GM19397 (cell line): Measurements from ENCODE around the gene THEMIS2.

Experiments
- ATAC-seq: cut with Tn5 transposase; IDR thresholded peaks from one replicate; pipeline ENCODE4 v1.9.1; 2021; ENCODE audit warnings: mild to moderate bottlenecking, moderate library complexity; ENCODE audit not compliant: unreplicated experiment

Gene THEMIS2

DNA sequence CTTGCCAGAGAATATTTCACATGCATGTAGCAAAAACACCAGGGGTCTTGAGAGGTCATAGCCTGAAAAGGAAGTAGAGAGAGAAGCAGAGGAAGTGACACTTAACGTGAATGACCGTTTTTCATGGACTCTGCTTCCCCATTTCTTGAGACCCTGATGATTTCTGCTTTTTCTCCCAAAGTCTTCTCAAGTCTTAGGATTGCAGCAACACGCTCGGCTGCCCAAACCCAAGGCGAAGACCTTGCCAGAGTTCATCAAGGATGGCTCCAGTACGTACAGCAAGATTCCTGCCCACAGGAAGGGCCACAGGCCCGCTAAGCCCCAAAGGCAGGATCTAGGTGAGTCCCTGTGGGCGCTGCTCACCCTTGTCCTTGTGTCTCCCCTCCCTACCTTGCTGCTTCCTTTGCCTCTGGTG lies 12.8 kb downstream of the THEMIS2 start:
- no peak for ATAC-seq

DNA sequence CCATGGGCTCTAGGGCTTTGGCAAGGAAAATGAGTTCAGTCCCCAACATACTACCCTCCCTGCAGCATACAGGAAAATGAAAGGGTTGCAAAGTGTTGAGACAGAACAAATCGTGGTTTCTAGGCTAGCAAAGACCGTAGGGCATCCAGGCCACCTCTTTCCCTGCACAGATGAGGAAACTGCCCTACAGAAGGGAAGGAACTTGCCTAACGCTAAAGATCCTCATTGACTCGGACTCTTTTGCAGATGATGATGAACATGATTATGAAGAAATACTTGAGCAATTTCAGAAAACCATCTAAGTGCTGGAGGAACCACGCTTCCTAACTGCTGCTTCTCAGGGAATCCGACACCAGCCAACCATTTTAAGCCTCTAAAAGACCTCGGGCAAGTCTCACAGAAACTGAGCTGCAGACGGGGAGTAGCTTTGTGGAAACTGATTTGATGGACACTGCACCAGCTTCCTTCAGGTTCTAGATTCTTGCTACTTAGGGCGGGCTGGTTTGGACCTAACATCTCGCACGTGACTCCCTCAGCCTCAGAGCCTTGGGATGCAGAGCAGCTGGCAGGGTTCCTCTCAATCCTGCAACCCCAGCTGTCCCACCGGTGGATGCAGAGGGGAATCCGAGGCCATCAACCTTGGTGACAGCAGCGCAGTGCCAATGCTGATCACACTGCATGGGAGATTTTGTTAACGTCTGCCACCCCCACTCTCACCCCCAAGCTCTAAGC lies 13.4 kb downstream of the THEMIS2 start:
- ATAC-seq, result no peak

DNA sequence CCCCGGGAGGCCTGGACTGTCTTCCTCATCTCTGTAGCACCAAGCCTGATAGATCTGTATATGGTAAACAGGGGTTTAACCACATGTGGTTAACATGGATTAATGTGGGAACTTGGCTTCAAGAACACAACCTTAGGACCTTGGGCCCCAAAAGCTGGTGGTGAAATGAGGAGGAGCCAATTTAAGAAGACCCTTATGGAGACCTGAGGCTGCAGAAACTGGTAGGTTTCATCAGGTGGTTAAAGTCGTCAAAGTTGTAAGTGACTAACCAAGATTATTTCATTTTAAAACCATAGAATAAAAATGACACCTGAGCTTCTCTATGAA lies 14.0 kb downstream of the THEMIS2 start:
- ATAC-seq, result no peak

DNA sequence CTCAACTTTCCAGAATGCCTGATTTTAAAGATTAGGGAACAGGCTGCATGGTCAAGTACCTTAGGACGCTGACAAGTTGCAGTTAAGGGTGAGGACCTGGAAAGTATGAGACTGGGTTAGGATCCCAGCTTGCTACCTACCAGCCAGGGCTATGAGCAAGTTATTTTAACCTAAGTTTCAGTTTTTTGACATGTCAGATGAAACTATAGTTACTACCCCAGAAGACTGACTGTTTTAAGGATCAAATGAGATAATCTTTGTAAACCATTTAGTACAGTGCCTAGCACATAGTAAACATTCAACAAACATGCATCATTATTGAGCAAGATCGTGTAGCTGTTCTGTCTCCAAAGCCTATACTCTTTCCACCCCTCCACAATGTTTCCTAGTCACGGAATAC lies 14.4 kb downstream of the THEMIS2 start:
- ATAC-seq, result no peak

DNA sequence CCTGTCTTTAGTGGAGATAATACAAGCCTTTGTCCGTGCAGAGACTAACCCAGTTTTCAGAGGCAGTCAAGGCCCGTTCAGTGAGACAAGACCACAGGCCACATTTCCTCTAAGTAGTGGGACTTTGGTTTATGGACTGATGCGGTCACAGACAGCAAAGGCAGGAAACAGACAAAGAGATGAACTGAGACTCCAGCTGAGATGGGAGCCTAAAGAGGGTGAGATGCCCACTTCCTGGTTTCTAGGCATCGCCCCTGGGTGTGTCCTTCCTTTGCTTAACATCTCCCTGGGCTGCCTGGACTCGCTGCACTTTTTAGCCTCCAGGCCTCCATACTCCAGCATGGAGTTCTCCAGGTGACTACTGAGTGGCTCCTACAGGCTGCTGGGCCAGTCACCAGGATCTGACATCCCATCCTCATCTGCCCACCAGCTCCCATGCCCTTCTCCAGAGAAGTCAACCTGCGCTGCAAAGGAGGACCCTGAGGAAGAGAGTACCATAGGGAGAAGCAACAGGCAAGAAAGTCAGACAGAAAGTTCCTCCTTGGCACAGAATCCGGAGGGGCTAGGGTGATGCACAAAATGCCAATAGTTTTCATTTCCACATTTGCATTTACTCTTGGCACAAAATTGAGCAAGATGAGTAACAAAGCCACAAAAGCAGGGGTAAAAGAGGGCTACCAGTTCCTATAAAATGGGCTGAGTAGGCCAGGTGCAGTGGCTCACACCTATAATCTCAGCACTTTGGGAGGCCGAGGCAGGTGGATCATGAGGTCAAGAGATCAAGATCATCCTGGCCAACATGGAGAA lies 15.1 kb downstream of the THEMIS2 start:
- ATAC-seq, result no peak

DNA sequence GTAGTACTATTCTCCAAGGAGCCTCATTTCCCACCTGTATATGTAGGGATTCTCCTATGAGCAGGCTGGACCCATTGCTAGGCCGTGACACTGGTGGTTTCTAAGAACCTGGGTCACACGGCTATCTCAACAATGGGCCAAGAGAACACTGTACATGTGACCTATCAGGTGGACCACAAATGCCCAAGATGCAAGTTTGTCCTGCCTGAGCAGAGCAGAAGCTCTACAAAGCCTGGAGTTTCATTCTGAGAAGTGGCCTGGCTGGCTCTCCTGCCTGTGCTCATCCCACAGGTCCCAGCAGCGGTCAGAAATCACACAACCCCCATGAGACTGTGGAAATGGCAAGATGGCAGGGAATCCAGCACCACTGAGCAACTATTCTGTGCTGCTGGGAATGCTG lies 17.2 kb downstream of the THEMIS2 start:
- no peak for ATAC-seq

DNA sequence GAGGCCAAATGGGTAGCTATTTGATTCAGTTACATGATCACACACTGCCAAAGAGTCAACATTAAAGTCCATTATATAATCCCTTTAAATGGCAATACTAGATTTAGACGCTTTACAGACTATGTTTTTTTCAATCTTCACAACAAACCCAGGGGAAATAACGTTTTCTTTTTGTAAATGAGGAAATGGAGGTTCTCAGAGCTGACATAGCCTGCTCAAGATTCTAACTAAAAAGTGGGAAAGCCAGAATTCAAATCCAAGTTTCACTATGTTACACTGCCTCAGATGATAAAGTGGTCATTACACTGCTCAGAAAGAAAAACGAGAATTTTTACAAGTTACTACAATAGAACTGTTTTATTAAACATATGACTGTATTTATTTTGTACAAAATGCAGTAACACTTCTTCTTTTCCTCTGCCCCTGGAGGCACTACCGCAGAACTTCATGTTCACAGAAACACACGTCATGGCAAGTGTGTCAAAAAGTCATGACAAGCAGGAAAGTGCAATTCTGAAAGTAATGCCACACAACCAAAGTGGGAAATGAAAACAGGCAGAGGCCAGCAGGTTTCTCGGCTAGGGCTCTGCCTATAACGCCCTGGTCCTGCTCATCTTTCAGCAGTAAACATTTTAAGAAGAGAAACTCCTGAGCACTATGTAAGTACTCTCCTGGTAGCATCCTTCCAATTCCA lies 19.0 kb downstream of the THEMIS2 start:
- ATAC-seq, result no peak

DNA sequence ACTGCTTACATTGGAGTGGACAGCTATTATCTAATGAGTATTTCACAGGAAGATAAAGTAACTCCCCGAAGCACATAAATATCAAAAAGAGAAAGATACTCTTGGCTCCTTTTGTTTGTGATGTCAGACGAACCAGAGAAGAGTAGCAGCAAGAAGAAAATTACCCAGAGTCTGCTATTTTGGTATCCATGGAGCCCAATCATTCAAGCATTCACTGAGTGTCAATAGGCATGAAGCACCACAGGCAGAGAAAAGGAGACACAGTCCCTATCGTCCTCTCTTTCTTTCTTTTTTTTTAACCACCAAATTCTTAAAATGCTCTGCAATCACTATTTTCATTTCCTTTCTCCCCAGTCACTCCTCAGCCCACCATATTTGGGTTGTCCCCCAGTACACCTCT lies 22.2 kb downstream of the THEMIS2 start:
- no peak for ATAC-seq

DNA sequence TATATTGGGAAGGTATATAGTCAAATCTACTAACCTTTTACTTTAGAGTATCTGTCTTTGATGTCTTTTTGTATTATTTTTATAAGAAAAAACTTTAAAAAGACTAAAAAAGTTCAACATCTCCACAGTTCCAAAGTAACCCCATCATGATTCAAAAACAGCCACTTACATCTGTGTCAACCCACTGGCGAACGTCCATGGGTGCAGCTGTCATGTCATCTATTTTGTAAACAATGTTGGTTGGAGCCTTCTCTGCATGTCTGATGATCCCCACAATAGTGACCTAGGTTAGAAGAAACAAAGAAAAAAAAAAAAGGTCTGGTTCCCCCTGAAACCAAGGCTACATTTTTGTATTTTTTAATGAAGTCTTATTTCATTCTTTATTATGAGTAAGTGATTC lies 34.4 kb downstream of the THEMIS2 start:
- no peak for ATAC-seq

DNA sequence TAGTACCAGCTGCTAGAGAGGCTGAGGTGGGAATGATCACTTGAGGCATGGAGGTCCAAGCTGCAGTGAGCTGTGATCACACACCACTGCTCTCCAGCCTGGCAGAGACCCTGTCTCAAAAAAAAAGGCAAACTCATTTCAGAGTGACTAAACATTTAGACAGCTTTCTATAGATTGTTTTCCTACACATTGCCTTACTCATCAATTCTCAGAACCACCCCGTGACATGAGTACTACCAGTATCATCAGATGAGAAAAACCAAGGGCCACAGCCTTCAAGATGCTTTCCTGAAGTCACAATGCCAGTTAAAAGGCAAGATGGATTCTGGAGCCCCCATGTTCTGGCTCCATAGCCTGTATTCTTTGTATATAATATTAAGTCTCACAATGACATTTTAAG lies 40.1 kb downstream of the THEMIS2 start:
- no peak for ATAC-seq

DNA sequence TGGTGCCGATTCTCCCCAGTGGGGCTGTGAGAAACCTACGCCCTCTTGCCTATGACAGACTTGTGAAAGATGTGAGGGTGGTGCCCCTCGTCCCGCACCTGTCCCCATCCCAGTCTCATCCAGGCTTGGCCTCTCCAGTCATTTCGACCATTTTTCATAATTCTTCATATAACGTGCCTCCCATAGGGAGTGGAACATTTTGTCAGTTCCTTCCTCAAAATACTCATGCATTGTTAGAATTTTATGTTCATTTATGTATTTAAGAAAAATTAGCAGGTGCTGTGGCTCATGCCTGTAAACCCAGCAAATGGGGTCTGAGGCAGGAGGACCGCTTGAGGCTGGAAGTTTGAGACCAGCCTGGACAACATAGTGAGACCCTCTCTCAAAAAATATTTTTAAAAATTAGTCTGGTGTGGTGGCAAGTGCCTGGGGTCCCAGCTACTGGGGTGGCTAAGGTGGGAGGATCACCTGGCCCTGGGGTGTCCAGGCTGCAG lies 42.8 kb downstream of the THEMIS2 start:
- ATAC-seq, result no peak

DNA sequence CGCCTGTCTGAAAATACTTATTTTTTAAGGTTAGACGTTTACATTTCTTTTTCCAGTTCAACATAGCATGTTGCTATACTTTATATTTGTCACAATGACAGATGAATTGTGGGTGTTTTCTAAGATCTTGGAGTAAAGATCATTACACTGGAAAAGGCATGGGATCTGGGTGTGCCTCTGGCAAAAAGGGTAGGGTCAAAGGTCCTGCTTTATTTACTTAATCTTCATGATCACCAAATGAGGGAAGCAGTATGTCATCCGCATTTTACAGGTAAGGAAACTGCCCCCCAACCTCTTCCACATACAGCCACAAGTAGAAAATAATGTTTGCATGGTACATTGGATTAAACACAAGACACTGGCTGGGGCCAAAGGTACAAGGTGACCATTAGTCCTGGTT lies 49.9 kb downstream of the THEMIS2 start:
- ATAC-seq, result no peak

DNA sequence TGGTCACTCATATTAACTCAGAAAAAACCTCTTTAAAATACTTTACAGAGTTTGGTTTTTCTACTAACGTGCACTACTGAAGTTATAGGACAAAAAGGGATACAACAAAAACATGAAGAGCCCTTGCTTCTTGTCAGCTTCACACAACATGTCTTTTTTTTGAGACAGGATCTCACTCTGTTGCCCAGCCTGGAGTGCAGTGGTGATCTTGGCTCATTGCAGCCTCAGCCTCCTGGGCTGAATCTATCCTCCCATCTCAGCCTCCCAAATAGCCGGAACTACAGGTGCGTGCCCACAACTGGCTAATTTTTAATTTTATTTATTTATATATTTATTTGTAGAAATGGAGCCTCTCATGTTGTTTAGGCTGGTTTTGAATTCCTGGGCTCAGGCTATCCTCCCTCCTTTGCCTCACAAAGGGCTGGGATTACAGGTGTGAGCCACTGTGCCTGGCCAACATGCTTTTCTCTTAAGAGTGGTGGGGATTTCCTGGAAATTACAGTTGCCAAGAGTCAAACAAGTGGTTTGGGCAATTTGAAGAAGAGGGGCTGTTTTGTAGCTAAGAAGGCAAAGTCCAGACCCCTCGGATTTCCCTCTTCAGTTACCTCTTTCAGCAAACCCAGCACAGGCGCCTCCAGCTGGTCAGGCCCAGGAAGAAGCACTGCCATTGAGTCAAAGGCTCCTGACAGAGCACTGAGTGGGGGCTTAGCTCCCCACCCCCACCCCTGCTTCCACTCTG lies 56.0 kb downstream of the THEMIS2 start:
- ATAC-seq, result no peak

DNA sequence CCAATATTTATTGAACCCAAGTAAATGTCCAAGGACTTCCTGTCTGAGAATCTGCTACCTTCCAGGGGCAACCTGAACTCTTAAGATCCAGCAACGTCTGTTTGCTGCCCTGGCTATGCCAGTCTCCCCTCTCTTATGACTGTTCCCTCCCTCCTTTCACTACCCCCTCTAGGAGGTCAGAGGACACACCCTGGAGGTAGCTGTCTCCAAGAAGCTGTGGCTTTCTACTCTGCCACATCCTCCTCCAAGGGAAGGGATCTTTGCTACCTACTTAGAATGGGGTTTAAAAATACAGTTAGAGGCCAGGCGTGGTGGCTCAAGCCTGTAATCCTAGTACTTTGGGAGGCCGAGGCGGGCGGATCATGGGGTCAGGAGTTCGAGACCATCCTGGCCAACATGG lies 58.8 kb downstream of the THEMIS2 start:
- no peak for ATAC-seq

DNA sequence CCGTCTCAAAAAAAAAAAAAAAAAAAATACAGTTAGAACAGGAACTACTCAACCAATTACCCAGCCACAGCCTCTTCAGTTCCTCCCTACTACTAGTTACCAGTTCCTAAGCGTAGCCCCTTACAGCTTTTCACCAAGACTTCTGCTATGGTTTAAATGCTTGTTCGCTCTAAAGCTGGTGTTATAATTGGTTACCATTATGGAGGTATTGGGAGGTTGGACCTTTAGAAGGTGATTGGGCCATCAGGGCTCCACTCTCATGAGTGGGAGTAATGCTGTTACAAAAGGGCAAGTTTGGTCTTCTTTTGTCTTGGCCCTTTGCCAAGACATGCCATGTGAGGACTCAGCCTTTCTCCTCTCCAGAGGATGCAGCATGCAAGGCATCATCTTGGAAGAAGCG lies 59.4 kb downstream of the THEMIS2 start:
- ATAC-seq, result no peak

DNA sequence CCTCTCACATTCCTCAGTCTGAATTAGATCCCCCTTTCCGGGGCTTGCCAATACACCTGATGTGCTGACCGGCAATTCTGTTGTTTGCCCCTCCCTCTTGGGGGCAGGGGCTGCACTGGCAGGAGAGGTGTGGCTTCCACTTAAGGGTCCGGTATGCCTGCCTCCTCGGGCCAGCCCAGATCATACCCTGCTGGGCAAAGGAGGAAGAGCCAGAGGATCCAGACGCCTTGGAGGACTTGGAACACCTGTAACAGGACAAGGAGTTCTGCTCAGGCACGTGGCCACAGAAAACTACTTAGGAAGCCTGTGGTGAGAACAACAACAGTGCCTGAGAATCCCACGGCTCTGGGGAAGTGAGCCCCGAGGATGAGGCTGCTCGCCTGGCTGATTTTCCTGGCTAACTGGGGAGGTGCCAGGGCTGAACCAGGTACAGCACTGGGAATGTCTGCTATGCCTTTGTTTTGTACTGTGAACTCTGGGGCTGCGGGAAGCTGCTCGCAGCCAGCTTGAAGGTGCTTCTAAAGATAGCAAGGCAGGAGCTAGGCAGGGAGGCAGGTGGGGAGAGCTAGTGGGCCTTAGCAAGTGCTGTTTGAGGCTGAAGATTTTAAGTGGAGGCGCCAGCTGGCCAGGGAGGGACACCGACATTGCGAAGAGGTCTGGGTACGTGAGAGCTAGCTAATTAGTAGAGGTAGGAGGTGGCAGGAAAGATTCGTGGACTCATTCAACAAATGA lies 62.6 kb downstream of the THEMIS2 start, which contains the start of gene SMPDL3B:
TSS of gene SMPDL3B (plus strand) at position 183 of the 732 bp plus-strand sequence. CDS start at position 367, 184 bp downstream.
- ATAC-seq, result no peak

DNA sequence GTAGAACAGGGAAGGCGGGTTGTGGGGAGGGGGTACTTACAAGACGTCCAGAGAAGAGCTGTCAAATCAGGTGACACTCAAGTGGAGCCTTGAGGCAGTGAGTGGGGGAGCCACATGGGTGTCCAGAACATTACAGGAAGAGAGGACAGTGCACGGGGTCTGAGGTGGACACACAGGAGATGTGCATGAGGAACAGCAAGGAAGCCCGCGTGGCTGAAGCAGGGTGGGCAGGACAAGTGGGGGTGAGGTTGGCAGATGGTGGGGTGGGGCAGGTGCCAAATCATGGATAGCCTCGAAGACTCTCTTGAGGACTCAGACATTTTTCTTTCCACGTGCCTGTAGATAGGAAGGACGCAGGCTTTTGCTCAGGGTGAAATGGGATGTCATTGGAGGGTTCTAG lies 63.4 kb downstream of the THEMIS2 start:
- ATAC-seq, result no peak
